GM12874 (cell line): ENCODE results near the gene RPL35A.

Experiments
- CTCF ChIP-seq: IDR thresholded peaks from 2 replicates; pipeline ENCODE4 v1.5.1; 2011; ENCODE audit warnings: low read depth, mild to moderate bottlenecking, control low read depth, low read length, moderate library complexity; ENCODE audit not compliant: insufficient read depth

Gene RPL35A

GRCh38 chr3:197970588-197970987 lies 20.6 kb downstream of the RPL35A start:
- TF ChIP-seq CTCF = no peak

- no peak for TF ChIP-seq CTCF
These were observed 24.0 kb downstream of the RPL35A start for GRCh38 chr3:197974016-197974415.

GRCh38 chr3:197975311-197975710 lies 25.3 kb downstream of the RPL35A start:
- no peak for TF ChIP-seq CTCF

GRCh38 chr3:197983076-197983475 lies 33.1 kb downstream of the RPL35A start:
- no peak for TF ChIP-seq CTCF

- no peak for TF ChIP-seq CTCF
These were observed 39.7 kb downstream of the RPL35A start for GRCh38 chr3:197989651-197990050.

- no peak for TF ChIP-seq CTCF
These were observed 44.7 kb downstream of the RPL35A start for GRCh38 chr3:197994736-197995135.

- no peak for TF ChIP-seq CTCF
These were observed 46.9 kb downstream of the RPL35A start for GRCh38 chr3:197996855-197997254.

- no peak for TF ChIP-seq CTCF
These were observed 47.9 kb downstream of the RPL35A start for GRCh38 chr3:197997936-197998335.
